RWPE2 (cell line): ENCODE data around the gene SV2C.

Source experiments
- ATAC-seq: fragments of 200-7000 bp; cut with Tn5 transposase; 3 replicates; pipeline ENCODE4 v1.9.1; 2021; ENCODE audit warnings: low read depth
- DNase-seq: peaks from one replicate; pipeline ENCODE4 v3.0.0-alpha.2; 2020; ENCODE audit warnings: low spot score
- H3K27ac ChIP-seq: fragments of 450-650 bp; 2 replicates; pipeline ENCODE4 v1.5.1; 2017; ENCODE audit warnings: mild to moderate bottlenecking; ENCODE audit not compliant: poor library complexity, severe bottlenecking
- H3K27me3 ChIP-seq: fragments of 250-450 bp; sonication (Bioruptor Pico); 2 replicates; pipeline ENCODE4 v1.5.1; 2021; ENCODE audit warnings: mild to moderate bottlenecking, moderate library complexity; ENCODE audit not compliant: insufficient read depth, poor library complexity, severe bottlenecking
- H3K36me3 ChIP-seq: fragments of 250-450 bp; sonication (Bioruptor Pico); 2 replicates; pipeline ENCODE4 v1.5.1; 2020; ENCODE audit warnings: low read depth, mild to moderate bottlenecking, moderate library complexity
- H3K4me1 ChIP-seq: fragments of 250-450 bp; sonication (Bioruptor Pico); 2 replicates; pipeline ENCODE4 v1.5.1; 2021; ENCODE audit warnings: mild to moderate bottlenecking, moderate library complexity; ENCODE audit not compliant: insufficient read depth, poor library complexity, severe bottlenecking
- H3K4me3 ChIP-seq: fragments of 250-450 bp; sonication (Bioruptor Pico); 2 replicates; pipeline ENCODE4 v1.5.1; 2021; ENCODE audit warnings: mild to moderate bottlenecking, moderate library complexity; ENCODE audit not compliant: severe bottlenecking
- H3K9me3 ChIP-seq: fragments of 250-450 bp; sonication (Bioruptor Pico); 2 replicates; pipeline ENCODE4 v1.5.1; 2021; ENCODE audit warnings: mild to moderate bottlenecking, moderate library complexity; ENCODE audit not compliant: severe bottlenecking
- TF ChIP-seq, protein P1 (sequence below): fragments of 450-650 bp; IDR thresholded peaks from one replicate; pipeline ENCODE4 v1.5.1; 2017; ENCODE audit warnings: mild to moderate bottlenecking, moderate library complexity; ENCODE audit not compliant: poor library complexity, severe bottlenecking

Gene SV2C

DNA sequence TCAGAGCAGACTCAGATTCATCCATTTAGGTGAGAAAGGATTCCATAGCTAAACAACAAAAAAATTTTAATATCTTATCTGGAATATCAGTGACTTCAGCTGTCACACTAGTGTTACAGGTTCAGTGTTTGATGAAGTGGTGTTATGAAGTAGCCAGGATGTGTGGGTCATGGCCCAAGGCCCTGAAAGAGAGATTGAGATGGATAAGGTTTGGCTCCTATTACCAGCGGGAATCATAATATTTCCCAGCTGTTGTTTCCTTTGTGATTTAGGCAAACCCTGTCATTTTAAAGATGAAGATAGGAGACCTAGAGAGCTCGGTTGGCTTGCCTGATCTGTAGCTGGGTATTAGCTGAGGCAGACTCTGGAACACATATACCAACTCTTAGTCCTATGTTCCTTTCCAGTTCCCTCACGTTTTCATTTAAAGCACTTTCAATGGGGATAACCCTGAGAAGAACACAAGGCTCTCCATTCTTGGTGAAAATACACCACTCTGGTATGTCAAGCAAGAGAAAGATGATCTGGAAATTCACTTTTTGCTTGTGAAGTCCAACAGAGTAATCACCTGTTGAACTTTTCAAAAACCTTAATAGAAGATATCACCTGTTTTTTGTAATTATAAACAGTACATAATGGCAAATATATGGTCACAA, 54.8 kb downstream of the SV2C start:
- DNase-seq: no peak
- ATAC-seq: no peak
- TF ChIP-seq, protein P1, sequence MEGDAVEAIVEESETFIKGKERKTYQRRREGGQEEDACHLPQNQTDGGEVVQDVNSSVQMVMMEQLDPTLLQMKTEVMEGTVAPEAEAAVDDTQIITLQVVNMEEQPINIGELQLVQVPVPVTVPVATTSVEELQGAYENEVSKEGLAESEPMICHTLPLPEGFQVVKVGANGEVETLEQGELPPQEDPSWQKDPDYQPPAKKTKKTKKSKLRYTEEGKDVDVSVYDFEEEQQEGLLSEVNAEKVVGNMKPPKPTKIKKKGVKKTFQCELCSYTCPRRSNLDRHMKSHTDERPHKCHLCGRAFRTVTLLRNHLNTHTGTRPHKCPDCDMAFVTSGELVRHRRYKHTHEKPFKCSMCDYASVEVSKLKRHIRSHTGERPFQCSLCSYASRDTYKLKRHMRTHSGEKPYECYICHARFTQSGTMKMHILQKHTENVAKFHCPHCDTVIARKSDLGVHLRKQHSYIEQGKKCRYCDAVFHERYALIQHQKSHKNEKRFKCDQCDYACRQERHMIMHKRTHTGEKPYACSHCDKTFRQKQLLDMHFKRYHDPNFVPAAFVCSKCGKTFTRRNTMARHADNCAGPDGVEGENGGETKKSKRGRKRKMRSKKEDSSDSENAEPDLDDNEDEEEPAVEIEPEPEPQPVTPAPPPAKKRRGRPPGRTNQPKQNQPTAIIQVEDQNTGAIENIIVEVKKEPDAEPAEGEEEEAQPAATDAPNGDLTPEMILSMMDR: no peak
- Histone ChIP-seq H3K9me3 (no peaks in the 10 kb centered on the region), H3K4me1 (no peaks in the 10 kb centered on the region), H3K27ac (no peak overlapping the region), H3K27me3 (peaks cover 20% of the 10 kb centered on the region), H3K36me3 (no peaks in the 10 kb centered on the region), H3K4me3 (no peak overlapping the region)

DNA sequence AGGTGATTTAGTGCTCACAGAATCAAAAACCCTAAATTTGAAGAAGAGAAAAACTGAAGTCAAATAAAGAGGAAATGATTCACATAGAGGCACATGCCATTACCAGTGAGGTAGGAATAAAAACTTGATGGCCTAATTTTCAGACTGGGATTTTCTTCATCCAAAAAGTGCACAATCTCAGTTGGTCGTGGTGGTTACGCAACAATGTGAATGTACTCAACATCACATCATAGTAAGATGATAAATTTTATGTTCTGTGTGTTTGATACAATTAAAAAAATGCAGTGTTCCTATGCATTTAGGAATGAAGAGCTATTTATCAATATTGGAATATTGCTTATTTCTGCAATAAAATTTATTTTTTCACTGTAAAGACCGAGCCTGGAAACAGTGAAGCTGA, 60.7 kb downstream of the SV2C start:
- Histone ChIP-seq H3K4me1 (no peaks in the 10 kb centered on the region), H3K9me3 (no peaks in the 10 kb centered on the region), H3K36me3 (no peaks in the 10 kb centered on the region), H3K4me3 (no peak overlapping the region), H3K27ac (no peak overlapping the region), H3K27me3 (peaks cover 3% of the 10 kb centered on the region)
- DNase-seq (no peak), ATAC-seq (no peak)
- TF ChIP-seq, protein P1: no peak

DNA sequence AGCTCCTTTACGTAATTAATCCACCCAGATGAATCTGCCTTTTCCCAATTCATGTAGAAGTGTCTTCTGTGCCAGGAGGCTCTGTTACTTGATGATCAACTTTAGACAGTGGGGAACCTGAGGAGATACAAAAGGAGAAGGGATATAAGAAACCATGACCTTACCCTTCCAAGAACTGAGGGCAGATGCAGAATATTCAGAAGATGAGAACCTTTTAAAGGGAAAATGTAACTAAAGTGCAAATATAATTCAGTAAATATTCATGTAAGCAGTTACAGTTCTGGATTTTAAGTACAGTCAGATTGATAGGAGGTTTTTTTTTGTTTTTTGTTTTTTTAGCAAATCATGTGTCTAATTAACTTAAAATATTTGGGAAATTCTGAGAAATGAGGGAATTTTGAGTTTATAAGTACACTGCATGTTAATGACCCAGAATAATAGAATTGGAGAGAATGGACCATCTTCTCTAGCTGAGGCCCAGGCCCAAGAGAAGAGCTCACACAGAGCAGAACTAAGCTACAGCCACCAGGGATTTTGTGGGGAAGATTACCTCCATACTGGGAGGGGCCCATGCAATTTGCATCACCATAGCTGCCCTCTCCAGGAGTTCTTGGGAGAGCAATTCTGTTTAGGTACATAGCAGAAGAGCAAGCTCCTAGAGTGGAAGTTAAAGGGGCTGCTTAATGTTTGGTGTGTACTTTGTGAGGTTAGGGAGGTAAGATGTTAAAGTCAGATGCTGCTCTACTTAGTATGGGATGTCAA, 61.5 kb downstream of the SV2C start:
- no peak overlapping the region for H3K27ac ChIP-seq
- H3K4me3 ChIP-seq: no peak overlapping the region
- ATAC-seq: no peak
- H3K4me1 ChIP-seq: no peaks in the 10 kb centered on the region
- no peaks in the 10 kb centered on the region for H3K36me3 ChIP-seq
- no peaks in the 10 kb centered on the region for H3K27me3 ChIP-seq
- H3K9me3 ChIP-seq: no peaks in the 10 kb centered on the region
- TF ChIP-seq, protein P1: no peak
- DNase-seq: no peak

DNA sequence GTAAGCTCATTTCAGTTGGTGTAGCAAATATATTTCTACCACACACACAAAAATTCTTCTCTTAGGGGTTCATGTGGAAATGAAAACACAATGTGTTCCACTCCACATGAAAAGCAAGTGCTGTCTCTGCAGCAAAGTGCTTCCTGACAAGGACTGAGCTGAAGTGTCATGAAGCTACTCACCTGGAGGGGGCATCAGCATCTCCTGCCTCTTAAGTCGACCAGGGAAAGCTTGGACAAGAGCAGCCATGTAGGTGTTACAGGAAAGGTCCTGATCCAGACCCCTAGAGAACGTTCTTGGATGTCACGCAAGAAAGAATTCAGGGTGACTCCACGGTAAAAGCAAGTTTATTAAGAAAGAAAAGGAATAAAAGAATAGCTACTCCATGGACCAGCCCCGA, 62.8 kb downstream of the SV2C start:
- no peak for ATAC-seq
- Histone ChIP-seq H3K4me3 (no peak overlapping the region), H3K4me1 (no peaks in the 10 kb centered on the region), H3K36me3 (no peaks in the 10 kb centered on the region), H3K27ac (no peak overlapping the region), H3K27me3 (no peaks in the 10 kb centered on the region), H3K9me3 (no peaks in the 10 kb centered on the region)
- TF ChIP-seq, protein P1: peak; percentile 8
- no peak for DNase-seq

DNA sequence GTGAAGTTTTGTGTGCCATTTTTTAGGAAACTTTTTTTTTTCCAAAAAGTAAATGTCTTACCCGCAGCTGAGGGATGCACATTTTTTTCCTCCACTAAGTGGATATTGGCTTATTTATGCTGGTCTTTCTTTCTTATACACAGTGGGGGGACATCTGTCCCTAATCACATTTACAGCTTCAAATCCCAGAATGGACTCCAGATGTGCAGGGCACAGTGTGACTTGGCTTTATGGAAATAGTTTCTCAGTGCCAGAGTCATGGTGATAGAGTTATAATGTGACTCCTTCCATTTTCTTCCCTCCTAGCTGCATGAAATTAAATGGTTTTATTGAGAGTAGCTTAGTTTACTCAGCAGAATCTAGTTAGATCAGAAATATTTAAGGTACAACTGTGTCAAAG, 66.5 kb downstream of the SV2C start:
- Histone ChIP-seq H3K36me3 (no peaks in the 10 kb centered on the region), H3K9me3 (no peaks in the 10 kb centered on the region), H3K27me3 (no peaks in the 10 kb centered on the region), H3K4me3 (no peak overlapping the region), H3K27ac (no peak overlapping the region), H3K4me1 (no peaks in the 10 kb centered on the region)
- TF ChIP-seq, protein P1: no peak
- ATAC-seq (no peak), DNase-seq (no peak)
